Embryonic facial prominence (tissue), 1 donor: Measurements from ENCODE around the gene ACER3.
"Not testable (repeated sequence)": the region's sequence is repeated elsewhere in the genome, so short reads cannot be mapped to it uniquely, and the experiment has no call there.

Experiments
- DNase-seq: peaks from one replicate; pipeline ENCODE4 v3.0.0-alpha.2; 2016; ENCODE audit errors: extremely low spot score

ACER3 gene

DNA sequence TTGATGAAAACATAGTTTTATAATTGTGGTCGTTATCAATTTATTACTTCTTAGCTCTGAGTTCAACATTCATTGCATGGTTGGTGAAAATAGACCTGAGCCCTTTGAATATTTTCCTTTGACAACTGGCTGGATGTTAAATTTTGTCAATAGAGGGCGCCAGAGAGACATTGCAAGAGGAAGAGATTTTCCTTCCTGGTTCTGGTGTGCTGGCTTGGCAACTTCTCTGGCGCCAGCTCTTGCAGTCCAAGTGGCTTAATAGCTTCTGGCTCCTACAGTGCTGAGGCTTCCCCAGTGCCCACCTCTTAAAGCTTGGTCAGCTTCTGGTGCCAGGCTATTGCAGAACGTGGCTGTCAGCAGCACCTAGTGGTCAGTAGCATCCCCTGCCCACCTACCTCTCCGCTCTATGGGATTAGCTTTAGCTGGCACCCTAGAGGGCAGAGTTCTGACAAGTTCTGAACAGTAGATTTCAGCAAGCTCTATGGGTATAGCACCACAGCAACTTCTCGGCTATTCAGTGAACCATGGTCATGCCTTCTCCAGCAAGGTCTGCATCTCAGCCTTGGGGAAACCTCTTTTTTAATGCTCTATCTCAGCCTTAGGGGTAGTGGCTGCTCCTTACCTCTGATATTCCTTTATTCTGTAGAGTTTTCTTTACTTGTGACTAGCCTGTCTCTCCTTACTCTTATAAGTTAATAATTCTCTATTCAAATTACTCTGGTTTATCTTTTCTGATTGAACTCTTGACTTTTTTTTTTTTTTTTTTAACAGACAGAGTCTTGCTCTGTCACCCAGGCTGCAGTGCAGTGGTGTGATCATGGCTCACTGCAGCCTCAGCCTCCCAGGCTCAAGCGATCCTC lies 59.4 kb downstream of the ACER3 start:
- peak; percentile 74 for DNase-seq

- DNase-seq = no peak
These were observed 66.4 kb downstream of the ACER3 start for GRCh38 chr11:76927160-76927559.

DNA sequence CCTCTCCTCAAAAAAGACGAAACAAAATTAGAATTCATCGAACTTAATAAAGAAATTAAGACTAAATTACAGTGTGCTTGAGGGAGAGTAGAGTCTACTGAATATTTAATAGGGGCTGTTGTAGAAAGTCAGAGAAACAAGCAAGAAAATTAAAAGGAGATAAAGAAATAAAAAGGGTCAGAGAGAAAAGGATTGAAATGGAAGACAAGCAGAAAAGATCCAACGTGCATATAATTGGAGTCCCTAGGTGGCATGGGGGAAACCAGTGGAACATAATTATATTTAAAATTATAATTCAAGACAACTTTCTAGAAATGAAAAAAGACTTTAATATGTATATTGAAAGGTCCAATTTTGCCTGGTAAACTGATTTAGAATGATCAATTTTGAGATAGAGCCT lies 74.3 kb downstream of the ACER3 start:
- no peak for DNase-seq

DNA sequence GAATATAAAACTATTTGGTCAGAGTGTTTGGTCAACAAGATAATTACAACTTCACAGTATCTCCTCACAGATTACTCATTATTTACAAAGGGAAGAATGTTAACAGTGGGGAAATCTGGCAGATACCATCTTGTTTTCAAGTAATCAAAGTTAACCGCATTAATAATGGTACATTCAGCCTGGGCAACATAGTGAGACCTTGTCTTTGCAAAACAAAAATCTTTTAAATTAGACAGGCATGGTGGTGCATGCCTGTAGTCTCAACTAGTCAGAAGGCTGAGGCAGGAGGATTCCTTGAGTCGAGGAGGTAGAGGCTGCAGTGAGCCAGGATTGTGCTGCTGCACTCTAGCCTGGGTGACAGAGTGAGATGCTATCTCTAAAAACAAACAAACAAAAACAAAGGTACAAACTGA lies 78.5 kb downstream of the ACER3 start:
- DNase-seq = no peak

DNA sequence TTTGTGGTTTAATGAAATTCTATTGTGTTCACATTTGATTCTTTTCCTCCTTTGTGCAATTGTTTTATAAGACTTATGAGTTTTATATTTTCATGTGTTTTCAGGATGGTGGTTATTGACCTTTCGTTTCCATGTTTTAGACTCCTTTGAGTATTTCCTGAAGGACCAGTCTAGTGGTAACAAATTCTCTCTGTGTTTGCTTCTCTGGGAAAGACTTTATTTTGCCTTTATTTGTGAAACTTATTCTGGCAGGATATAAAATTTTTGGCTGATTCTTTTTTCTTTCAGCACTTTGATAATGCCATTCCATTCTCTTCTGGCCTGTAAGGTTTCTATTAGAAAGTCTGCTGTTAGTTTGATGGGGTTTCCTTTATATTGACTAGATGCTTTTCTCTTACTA lies 83.5 kb downstream of the ACER3 start:
- no peak for DNase-seq

GRCh38 chr11:76946223-76946622 lies 85.5 kb downstream of the ACER3 start:
- no peak for DNase-seq

GRCh38 chr11:76947190-76947589 lies 86.5 kb downstream of the ACER3 start:
- no peak for DNase-seq

DNA sequence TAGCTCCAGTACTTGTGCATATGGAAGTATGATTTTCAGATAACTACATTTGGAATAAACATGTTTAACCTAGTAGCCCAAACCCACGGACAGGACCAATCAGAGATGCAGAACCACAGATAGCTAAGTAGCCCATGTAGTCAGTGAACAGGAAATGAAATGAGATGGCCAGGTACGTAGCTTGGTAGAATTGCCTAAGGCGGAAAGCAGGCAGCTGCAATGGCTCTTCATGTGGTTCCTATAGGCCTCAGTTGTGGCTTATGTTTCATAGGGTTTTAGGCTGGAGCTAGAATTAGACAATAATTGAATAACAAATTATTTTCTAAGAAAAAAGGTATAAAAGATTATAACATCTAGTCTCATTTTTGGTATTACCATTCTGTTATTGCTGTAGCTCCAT lies 87.1 kb downstream of the ACER3 start:
- no peak for DNase-seq

- DNase-seq = no peak
These were observed 94.9 kb downstream of the ACER3 start for GRCh38 chr11:76955459-76956114.

DNA sequence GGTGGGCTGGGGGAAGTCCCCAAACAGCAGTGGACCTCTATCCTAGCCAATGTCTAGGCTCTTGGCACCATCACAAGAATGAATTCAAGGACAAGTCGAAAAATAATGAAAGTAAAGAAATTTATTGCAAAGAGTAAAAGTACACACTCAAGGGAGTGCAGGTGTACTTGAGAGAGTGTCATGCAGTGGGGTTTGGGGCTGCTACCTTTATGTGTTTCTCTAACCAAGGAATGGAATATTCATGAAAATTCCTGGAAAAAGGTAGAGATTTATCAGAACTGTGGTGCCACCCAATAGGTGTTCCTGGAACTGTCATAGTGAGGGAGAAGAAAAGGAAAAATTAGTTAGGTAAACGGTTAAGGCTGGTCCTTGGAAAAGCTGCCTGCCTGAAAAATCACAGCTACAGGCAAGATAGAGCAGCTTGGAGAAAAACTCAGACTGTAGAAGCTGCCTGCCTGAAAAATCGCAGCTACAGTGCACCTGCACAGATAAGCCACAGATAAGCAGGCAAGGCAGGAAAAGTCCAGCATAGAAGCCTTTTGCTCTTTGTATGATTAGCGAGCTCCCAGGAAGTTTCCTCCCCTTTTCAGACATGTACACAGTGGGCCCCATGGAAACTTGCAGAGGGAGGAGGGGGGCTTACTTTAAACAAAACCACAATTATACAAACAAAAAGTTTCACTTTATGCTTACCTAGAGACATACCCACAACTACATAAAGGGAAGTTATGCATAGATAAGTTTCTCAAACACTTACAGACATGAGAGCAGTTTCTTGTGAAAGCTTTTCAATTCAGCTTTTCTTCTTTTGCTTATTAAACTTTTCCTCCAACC lies 102.1 kb downstream of the ACER3 start:
- DNase-seq = no peak

DNA sequence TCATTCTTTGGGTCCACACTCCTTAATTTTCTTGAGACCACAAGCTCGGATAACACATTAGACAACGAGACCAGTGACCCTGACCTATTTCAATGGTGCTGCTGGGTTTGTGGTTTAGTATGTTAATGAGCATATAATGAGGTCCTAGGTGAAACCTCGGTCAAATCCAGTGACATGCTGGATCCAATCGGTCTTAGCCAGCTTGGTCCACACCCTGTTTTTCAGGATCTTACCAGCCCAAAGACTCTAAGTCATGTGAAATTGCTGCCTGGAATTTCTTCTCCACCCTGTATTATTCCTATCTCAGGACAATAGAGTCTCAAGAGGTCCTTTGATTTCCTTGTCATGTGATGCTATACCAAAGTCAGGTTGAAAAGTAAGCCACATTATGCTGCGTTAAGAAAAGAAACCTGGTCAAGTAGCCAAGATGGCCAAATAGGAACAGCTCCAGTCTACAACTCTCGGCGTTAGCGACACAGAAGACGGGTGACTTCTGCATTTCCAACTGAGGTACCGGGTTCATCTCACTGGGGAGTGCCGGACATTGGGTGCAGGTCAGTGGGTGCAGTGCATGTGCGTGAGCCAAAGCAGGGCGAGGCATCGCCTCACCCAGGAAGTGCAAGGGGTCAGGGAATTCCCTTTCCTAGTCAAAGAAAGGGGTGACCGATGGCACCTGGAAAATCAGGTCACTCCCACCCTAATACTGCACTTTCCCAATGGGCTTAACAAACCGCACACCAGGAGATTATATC lies 102.9 kb downstream of the ACER3 start:
- not testable (repeated sequence) for DNase-seq

DNA sequence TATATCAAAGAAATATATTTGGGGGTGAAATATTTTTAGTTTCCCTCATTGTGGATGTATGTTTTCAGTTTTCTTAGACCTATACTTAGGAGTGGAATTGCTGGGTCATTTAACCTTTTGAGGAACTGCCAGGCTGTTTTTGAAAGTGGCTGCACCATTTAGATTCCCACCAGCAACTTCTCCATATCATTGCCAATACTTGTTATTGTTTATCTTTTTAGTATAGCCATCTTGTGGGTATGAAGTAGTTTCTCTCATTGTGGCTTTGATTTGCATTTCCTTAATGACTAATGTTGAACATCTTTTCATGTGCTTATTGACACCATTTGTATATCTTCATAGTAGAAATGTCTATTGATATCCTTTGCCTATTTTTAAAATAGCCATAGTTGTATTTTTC lies 111.3 kb downstream of the ACER3 start:
- DNase-seq = no peak

DNA sequence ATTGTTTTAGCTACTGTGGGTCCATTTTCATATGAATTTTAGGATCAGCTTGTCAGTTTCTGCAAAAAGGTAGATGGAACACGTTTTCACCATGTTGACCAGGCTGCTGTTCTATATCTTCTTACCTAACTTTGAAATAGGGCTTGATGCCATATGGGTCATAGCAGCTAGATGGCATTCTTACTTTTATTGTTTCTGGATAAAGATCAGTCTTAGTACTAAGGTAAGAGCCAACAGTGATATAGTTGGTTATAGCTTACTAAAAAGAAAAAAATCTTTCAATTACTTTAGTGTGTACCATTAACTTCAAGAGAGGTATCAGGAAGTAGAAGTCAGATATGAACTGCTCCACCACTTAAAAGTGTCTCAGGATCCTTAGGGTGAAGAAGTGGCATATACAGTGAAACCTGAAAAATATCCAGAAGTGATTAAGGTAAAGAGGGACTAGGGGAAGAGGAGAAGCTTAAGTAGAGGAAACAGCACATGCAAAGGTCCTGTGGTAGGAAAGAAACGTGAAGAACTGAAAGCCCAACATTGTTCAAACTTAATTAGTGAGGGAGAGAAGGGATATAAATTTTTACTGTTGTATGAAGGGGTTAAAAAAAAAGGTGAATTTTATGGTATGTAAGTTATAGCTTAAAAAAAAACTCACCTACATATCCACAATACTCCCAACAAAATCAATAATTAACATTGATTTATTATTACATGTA lies 113.6 kb downstream of the ACER3 start:
- no peak for DNase-seq

GRCh38 chr11:76975513-76975912 lies 114.8 kb downstream of the ACER3 start:
- no peak for DNase-seq

- DNase-seq = no peak
These were observed 117.1 kb downstream of the ACER3 start for GRCh38 chr11:76977791-76978190.

- DNase-seq = no peak
These were observed 117.5 kb downstream of the ACER3 start for GRCh38 chr11:76978239-76978638.

- no peak for DNase-seq
These were observed 118.1 kb downstream of the ACER3 start for GRCh38 chr11:76978818-76979217.

- DNase-seq = no peak
These were observed 119.5 kb downstream of the ACER3 start for GRCh38 chr11:76980196-76980595.

- no peak for DNase-seq
These were observed 124.0 kb downstream of the ACER3 start for GRCh38 chr11:76984743-76985142.

- no peak for DNase-seq
These were observed 126.5 kb downstream of the ACER3 start for GRCh38 chr11:76987203-76987602.

- DNase-seq = no peak
These were observed 129.9 kb downstream of the ACER3 start for GRCh38 chr11:76990628-76991027.
